Lower leg skin (tissue), 3 donors: ENCODE results near the gene PTPN1.

ENCODE experiments used
- CTCF ChIP-seq, 3 donors: fragments of 450-650 bp; IDR thresholded peaks; one replicate each; pipeline ENCODE4 v1.5.1; 2016; ENCODE audit warnings: antibody characterized with exemption in 3 of 3, mild to moderate bottlenecking in 3 of 3, moderate library complexity in 2 of 3
- POLR2A ChIP-seq, 2 donors: fragments of 450-650 bp; IDR thresholded peaks; one replicate each; pipeline ENCODE4 v1.6.1; 2016 to 2017; ENCODE audit warnings: antibody characterized with exemption in 2 of 2, mild to moderate bottlenecking in 1 of 2, moderate library complexity in 1 of 2

DNA sequence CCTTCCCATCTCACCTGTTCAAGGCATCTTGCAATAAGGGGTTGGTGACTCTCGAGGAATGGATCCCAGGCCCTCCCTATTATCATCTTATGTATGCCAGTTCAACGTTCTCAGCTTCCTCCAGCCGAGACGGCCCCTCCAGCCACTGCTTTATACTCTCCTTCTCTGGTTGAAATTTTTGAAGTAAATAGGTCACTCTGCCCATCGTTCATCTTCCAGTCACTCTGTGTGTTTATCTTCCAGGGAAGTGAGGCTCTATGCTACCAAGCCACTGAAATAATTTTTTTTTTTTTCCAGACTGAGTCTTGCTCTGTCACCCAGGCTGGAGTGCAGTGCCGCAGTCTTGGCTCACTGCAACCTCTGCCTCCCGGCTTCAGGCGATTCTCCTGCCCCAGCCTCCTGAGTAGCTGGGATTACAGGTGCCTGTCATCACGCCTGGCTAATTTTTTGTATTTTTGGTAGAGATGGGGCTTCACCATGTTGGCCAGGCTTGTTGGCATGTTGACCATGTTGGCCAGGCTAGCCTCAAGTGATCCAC is 17.0 kb downstream of the PTPN1 start:
- TF ChIP-seq CTCF (IDR thresholded peaks at IDR 0.05), result no peak
- TF ChIP-seq POLR2A (IDR thresholded peaks at IDR 0.05), result no peak
